ENCODE data around the gene MYO3B. TPM values are rescaled to one million over a fixed set of nuclear protein-coding genes. Genes with fewer than 3 reads are reported as not detected.

Gene MYO3B
- total RNA-seq, 2 donors from 2014 or later = 5.2 to 10.9 TPM

DNA sequence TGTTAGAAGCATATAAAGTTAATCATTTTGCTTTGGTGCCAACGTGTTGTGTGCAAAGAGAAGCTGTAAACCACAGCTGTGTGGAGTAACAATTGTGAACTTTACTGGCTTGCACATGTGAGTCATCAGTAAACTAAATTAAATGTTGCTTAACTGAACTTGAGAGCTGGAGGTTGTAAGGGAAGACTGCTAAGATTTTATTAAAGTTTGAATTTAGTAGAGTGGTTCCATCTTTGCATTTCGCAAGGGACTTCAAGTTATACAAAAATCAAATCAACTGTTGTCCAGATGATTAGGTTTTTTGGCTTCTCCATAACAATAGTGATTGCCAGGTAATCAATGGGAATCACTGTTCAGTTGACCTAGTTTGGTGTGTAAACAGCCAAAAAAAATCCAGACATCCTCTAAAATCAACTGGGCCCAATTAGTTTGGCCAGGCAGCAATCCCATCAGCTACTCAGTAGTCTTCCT lies 247.4 kb downstream of the MYO3B start:
- no peak overlapping the region for H3K27ac ChIP-seq (ENCODE audit: low read depth, low read length)

DNA sequence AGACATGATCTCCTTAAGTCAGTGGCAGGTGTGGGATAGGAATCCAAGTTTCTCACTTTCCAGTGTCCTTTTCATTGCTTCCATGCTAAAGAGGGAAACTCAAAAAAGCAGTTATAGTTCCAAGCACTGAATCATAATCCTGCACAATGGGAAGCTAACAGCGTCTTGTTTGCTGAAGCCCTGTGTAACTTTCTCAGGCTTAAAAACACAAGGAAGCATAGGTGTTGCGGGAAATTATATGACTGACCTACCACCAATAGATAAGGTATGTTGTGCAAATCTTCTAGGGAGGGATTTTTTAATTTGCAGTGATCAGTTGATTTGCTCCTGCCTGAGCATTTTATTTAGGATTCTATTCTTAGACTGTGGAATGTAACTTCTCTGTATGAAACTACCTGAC lies 250.9 kb downstream of the MYO3B start:
- no peaks in the 10 kb centered on the region for H3K27me3 ChIP-seq (ENCODE audit: control insufficient read depth, insufficient read depth, low read length, poor library complexity, severe bottlenecking)
- no peaks in the 10 kb centered on the region for H3K9me3 ChIP-seq (ENCODE audit: control insufficient read depth, low read length)
- Mint-ChIP-seq H3K27me3 (ENCODE audit: insufficient read depth) (no peaks in the 10 kb centered on the region), H3K4me1 (peaks cover 42% of the 10 kb centered on the region), H3K9me3 (no peaks in the 10 kb centered on the region), H3K4me3 (no peak overlapping the region), H3K27ac (no peak overlapping the region), H3K36me3 (ENCODE audit: low read depth) (peaks cover 3% of the 10 kb centered on the region)
- no peak overlapping the region for H3K9ac ChIP-seq (ENCODE audit: extremely low read depth, low read length, poor library complexity, severe bottlenecking)
- H3K36me3 ChIP-seq (ENCODE audit: control insufficient read depth, insufficient read depth, low read length) = no peaks in the 10 kb centered on the region
- DNase-seq = no peak
- no peak overlapping the region for H3K27ac ChIP-seq (ENCODE audit: low read depth, low read length)
- WGBS, 2 experiments (ENCODE audit: insufficient coverage in 1 of 2, insufficient read length in 1 of 2) = 93 to 100% methylated on average over 1 to 2 of the region's 2 CpGs
- TF ChIP-seq, protein P1, sequence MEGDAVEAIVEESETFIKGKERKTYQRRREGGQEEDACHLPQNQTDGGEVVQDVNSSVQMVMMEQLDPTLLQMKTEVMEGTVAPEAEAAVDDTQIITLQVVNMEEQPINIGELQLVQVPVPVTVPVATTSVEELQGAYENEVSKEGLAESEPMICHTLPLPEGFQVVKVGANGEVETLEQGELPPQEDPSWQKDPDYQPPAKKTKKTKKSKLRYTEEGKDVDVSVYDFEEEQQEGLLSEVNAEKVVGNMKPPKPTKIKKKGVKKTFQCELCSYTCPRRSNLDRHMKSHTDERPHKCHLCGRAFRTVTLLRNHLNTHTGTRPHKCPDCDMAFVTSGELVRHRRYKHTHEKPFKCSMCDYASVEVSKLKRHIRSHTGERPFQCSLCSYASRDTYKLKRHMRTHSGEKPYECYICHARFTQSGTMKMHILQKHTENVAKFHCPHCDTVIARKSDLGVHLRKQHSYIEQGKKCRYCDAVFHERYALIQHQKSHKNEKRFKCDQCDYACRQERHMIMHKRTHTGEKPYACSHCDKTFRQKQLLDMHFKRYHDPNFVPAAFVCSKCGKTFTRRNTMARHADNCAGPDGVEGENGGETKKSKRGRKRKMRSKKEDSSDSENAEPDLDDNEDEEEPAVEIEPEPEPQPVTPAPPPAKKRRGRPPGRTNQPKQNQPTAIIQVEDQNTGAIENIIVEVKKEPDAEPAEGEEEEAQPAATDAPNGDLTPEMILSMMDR (conservative IDR thresholded peaks at IDR 0.05) = no peak
- H3K4me1 ChIP-seq (ENCODE audit: control insufficient read depth, insufficient read depth, low read length) = peaks cover 8% of the 10 kb centered on the region
- H3K4me3 ChIP-seq (ENCODE audit: low read length) = no peak overlapping the region

More for the DNA sequence above, 247.4 kb downstream of the MYO3B start:
- Histone ChIP-seq H3K4me1 (ENCODE audit: control insufficient read depth, insufficient read depth, low read length) (peaks cover 3% of the 10 kb centered on the region), H3K27me3 (ENCODE audit: control insufficient read depth, insufficient read depth, low read length, poor library complexity, severe bottlenecking) (no peaks in the 10 kb centered on the region), H3K9me3 (ENCODE audit: control insufficient read depth, low read length) (no peaks in the 10 kb centered on the region), H3K4me3 (ENCODE audit: low read length) (no peak overlapping the region), H3K9ac (ENCODE audit: extremely low read depth, low read length, poor library complexity, severe bottlenecking) (no peak overlapping the region), H3K36me3 (ENCODE audit: control insufficient read depth, insufficient read depth, low read length) (no peaks in the 10 kb centered on the region)
- WGBS, 2 experiments (ENCODE audit: insufficient coverage in 1 of 2, insufficient read length in 1 of 2) = 78 to 91% methylated on average over 1 to 2 of the region's 2 CpGs
- H3K36me3 Mint-ChIP-seq (ENCODE audit: low read depth) = peaks cover 6% of the 10 kb centered on the region
- H3K4me1 Mint-ChIP-seq = peaks cover 29% of the 10 kb centered on the region
- H3K27ac Mint-ChIP-seq = no peak overlapping the region
- no peaks in the 10 kb centered on the region for H3K9me3 Mint-ChIP-seq
- TF ChIP-seq, protein P1 (conservative IDR thresholded peaks at IDR 0.05) = no peak
- no peaks in the 10 kb centered on the region for H3K27me3 Mint-ChIP-seq (ENCODE audit: insufficient read depth)
- H3K4me3 Mint-ChIP-seq = no peak overlapping the region
- no peak for DNase-seq

GRCh38 chr2:170432823-170433222 lies 254.9 kb downstream of the MYO3B start:
- Histone ChIP-seq H3K4me3 (ENCODE audit: low read length) (no peak overlapping the region), H3K27ac (ENCODE audit: low read depth, low read length) (no peak overlapping the region), H3K9me3 (ENCODE audit: control insufficient read depth, low read length) (no peaks in the 10 kb centered on the region), H3K36me3 (ENCODE audit: control insufficient read depth, insufficient read depth, low read length) (no peaks in the 10 kb centered on the region), H3K4me1 (ENCODE audit: control insufficient read depth, insufficient read depth, low read length) (peaks cover 24% of the 10 kb centered on the region), H3K9ac (ENCODE audit: extremely low read depth, low read length, poor library complexity, severe bottlenecking) (no peak overlapping the region), H3K27me3 (ENCODE audit: control insufficient read depth, insufficient read depth, low read length, poor library complexity, severe bottlenecking) (no peaks in the 10 kb centered on the region)
- Mint-ChIP-seq H3K27ac (no peak overlapping the region), H3K4me3 (no peak overlapping the region), H3K27me3 (ENCODE audit: insufficient read depth) (peaks cover 2% of the 10 kb centered on the region), H3K36me3 (ENCODE audit: low read depth) (no peaks in the 10 kb centered on the region), H3K9me3 (no peaks in the 10 kb centered on the region), H3K4me1 (peaks cover 60% of the 10 kb centered on the region)
- no peak for DNase-seq
- TF ChIP-seq, protein P1 (conservative IDR thresholded peaks at IDR 0.05) = no peak
- 97 to 100% methylated on average over 1 to 4 of the region's 4 CpGs for WGBS, 2 experiments (ENCODE audit: insufficient coverage in 1 of 2, insufficient read length in 1 of 2)
